HL-60 (cell line): ENCODE data around the gene TRABD2B.

ENCODE experiments used
- POLR2AphosphoS5 ChIP-seq: IDR thresholded peaks from 2 replicates; pipeline ENCODE4 v1.6.1; 2012; ENCODE audit warnings: low read depth
- SPI1 ChIP-seq: IDR thresholded peaks from 2 replicates; pipeline ENCODE4 v1.6.1; 2012; ENCODE audit warnings: low read depth, mild to moderate bottlenecking, borderline replicate concordance
- TF ChIP-seq, protein P1 (sequence below): IDR thresholded peaks from one replicate; pipeline ENCODE4 v1.5.1; 2011; ENCODE audit warnings: low read length, control low read depth, inconsistent platforms; ENCODE audit not compliant: insufficient read depth
- TF ChIP-seq, protein P2 (sequence below): IDR thresholded peaks from 2 replicates; pipeline ENCODE4 v1.6.1; 2012; ENCODE audit warnings: low read depth; ENCODE audit not compliant: insufficient replicate concordance

DNA sequence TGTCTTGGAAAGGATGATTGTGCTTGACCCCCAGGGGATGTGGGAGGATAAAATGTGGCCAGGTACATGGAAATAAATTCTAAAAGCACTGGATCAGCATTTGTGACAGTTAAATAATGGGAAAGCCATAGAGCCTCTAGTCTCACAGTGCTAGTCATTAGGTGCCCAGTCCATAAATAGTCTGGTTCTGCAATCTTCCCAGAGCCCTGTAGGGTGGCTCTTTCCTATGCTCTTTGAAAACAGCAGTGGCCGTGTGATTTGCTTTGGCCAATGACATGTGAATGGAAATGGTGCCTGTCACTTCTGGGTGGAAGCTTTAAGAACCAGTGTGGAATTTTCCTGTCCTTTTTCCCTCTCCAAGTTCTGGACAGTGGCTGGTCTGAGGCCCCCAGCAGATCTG, 113.2 kb downstream of the TRABD2B start:
- TF ChIP-seq, protein P1, sequence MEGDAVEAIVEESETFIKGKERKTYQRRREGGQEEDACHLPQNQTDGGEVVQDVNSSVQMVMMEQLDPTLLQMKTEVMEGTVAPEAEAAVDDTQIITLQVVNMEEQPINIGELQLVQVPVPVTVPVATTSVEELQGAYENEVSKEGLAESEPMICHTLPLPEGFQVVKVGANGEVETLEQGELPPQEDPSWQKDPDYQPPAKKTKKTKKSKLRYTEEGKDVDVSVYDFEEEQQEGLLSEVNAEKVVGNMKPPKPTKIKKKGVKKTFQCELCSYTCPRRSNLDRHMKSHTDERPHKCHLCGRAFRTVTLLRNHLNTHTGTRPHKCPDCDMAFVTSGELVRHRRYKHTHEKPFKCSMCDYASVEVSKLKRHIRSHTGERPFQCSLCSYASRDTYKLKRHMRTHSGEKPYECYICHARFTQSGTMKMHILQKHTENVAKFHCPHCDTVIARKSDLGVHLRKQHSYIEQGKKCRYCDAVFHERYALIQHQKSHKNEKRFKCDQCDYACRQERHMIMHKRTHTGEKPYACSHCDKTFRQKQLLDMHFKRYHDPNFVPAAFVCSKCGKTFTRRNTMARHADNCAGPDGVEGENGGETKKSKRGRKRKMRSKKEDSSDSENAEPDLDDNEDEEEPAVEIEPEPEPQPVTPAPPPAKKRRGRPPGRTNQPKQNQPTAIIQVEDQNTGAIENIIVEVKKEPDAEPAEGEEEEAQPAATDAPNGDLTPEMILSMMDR: no peak
- no peak for TF ChIP-seq POLR2AphosphoS5
- TF ChIP-seq, protein P2, sequence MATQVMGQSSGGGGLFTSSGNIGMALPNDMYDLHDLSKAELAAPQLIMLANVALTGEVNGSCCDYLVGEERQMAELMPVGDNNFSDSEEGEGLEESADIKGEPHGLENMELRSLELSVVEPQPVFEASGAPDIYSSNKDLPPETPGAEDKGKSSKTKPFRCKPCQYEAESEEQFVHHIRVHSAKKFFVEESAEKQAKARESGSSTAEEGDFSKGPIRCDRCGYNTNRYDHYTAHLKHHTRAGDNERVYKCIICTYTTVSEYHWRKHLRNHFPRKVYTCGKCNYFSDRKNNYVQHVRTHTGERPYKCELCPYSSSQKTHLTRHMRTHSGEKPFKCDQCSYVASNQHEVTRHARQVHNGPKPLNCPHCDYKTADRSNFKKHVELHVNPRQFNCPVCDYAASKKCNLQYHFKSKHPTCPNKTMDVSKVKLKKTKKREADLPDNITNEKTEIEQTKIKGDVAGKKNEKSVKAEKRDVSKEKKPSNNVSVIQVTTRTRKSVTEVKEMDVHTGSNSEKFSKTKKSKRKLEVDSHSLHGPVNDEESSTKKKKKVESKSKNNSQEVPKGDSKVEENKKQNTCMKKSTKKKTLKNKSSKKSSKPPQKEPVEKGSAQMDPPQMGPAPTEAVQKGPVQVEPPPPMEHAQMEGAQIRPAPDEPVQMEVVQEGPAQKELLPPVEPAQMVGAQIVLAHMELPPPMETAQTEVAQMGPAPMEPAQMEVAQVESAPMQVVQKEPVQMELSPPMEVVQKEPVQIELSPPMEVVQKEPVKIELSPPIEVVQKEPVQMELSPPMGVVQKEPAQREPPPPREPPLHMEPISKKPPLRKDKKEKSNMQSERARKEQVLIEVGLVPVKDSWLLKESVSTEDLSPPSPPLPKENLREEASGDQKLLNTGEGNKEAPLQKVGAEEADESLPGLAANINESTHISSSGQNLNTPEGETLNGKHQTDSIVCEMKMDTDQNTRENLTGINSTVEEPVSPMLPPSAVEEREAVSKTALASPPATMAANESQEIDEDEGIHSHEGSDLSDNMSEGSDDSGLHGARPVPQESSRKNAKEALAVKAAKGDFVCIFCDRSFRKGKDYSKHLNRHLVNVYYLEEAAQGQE: no peak
- TF ChIP-seq SPI1: no peak
